Epithelial cell of esophagus (primary cell): ENCODE results near the gene CDKAL1.

Experiments used
- DNase-seq: peaks from one replicate; pipeline ENCODE4 v3.0.0; 2010; ENCODE audit warnings: low read depth
- H3K4me3 ChIP-seq: 2 replicates; pipeline ENCODE4 v1.5.1; 2011; ENCODE audit warnings: mild to moderate bottlenecking, low read length, control low read depth
- CTCF ChIP-seq: IDR thresholded peaks from 2 replicates; pipeline ENCODE4 v1.5.1; 2011; ENCODE audit warnings: low read depth, mild to moderate bottlenecking, low read length, control low read depth, inconsistent platforms; ENCODE audit not compliant: insufficient read depth; ENCODE audit errors: missing control alignments

Gene CDKAL1

DNA sequence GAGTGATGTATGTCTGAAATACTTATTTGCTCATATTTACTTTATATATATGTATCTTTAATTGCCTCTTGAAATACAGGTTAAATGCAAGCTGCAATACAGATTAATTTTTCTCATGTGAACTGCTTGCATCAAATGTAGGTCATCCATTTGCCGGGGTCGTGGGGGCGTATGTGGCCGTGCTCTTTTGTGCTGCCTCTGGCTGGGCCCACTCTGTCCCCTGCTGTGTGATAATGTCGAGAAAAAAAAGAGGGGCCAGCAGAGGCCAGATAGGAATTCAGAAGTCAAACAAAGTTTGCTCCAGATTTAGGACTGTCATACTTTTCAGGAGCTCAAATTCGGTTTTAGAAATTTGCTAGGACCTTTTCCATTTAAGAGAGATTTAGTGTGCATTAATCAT, 599.6 kb downstream of the CDKAL1 start:
- no peak overlapping the region for H3K4me3 ChIP-seq
- no peak for TF ChIP-seq CTCF
- DNase-seq, result no peak

- no peak for DNase-seq
- no peak overlapping the region for H3K4me3 ChIP-seq
- no peak for TF ChIP-seq CTCF
These were observed 600.1 kb downstream of the CDKAL1 start for GRCh38 chr6:21134356-21134755.

DNA sequence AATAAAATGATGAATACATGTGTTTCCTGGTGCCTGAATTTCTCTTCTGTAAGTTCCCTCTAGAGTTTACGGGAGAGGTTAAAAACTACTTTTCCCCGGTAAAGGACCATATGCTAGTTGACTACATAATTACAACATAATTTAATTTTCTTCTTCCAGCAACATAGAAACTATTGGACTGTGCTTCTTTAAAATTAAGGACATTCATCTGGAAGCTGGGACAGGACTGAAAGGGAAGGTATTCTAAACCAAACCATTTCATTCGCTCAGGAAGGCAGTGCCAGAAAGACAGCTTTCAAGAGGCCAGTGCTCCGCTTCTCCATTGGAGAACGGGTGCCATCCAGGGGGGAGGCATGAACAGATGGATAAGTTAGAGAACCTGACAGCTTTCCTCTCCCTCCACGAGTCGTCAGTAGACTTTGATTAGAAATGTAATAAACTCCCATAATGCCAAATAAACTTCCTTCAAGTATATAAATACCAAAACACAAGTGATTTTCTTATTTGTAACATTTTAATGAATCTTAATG, 601.3 kb downstream of the CDKAL1 start:
- TF ChIP-seq CTCF, result no peak
- H3K4me3 ChIP-seq, result no peak overlapping the region
- no peak for DNase-seq

DNA sequence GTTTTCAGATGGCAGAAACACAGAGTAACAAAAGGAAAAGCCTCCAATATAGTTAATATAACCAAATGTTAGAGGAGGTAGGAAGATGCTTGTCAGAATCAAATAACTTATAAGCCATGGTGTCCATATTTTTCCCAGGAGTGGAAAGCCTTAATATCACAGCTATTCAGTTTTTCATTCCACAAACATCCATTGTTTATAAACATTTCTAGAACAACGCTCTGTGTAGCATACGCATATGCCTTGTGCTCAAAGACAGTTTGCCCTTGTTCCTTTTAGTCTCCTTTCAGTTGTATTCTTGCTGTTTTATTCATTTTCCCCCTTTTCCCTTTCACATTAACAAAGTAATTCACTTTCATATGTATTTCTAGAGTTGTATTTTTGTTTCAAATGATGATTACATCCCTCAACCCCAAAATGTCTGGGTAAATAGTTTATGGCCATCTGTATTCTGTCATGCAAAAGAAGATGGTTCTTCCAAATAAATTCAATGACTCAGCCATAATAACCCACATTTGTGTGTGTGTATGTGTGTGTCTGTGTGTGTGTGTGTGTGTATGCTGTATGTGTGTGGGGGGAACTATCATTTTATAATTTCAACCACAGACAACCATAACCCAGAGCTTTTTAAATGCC, 603.6 kb downstream of the CDKAL1 start:
- TF ChIP-seq CTCF, result no peak
- H3K4me3 ChIP-seq, result no peak overlapping the region
- no peak for DNase-seq

DNA sequence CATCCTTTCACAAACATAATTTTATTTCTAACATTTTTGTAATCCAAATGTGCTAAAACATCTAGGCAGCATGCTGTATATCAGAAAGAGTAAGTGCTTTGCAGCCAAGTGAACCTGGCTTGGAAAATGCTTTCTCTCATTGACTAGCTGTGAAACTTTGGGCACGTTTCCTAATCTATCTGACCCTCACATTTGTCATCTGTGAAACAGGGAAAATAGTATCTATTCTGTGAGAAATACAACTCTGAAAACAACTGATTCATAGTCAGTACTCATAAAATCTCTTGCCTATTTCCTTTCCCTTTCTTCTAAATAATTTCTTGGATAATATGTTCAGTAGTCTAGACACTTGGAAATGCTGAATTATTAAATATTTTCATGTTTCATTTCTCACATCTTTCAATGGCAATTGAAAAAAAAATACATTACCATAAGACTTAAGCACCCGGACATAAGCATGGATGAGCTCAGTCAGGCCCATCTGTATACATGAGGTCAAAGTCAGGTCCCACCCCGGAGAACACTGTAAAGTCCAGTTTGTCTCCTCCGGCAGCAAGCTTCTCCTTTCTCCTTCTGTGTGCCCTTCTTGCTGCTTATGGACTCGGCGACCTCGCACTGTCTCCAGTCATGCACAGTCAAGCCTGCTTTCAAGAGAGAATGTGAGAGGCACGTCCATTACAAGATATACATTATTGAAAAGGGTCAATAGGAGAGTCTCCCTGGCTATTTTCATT, 604.2 kb downstream of the CDKAL1 start:
- H3K4me3 ChIP-seq, result no peak overlapping the region
- DNase-seq, result no peak
- TF ChIP-seq CTCF, result no peak

GRCh38 chr6:21140966-21141365, 606.7 kb downstream of the CDKAL1 start:
- H3K4me3 ChIP-seq, result no peak overlapping the region
- no peak for DNase-seq
- no peak for TF ChIP-seq CTCF

DNA sequence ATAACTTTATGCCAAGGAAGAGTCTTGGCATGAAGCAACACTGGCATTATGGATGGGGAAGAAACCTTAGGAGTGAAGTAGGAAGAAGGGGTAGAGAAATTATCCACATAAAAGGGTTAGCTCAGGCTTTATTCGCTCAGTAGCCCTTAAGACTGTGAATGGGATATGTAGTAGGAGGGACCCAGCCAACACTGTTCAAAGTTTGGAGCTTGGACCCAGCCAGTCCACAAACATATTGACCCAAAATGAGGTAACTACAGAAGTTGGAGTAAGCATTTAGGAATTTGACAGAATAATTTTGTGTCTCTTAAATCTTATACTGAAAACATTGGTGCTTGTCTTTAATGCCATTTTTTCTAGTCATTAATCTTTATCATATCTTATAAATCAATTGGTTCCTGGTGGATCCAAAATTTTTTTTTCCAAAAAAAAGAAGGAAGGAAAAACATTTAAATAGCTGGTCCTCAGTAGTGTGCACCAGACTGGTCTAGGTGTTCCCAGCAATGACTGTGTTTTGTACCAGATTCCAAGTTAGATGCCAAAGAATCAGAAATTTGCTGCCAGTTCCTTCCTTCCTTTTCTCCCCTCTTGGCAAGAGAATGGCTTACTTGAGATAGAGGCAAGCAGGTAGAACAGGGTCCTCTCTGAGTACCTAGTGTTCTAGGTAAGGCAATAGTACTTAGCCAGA, 607.5 kb downstream of the CDKAL1 start:
- DNase-seq, result no peak
- H3K4me3 ChIP-seq, result no peak overlapping the region
- no peak for TF ChIP-seq CTCF
